H9 (cell line): ENCODE measurements around the gene FLRT2. TPM values are rescaled to one million over a fixed set of nuclear protein-coding genes. Genes with fewer than 3 reads are reported as not detected.

ENCODE experiments used
- DNase-seq: peaks from one replicate; pipeline ENCODE4 v3.0.0-alpha.2; 2017
- H2AFZ ChIP-seq: one replicate; pipeline ENCODE4 v1.6.1; 2013; ENCODE audit warnings: mild to moderate bottlenecking, low read length, control low read depth, moderate library complexity
- H2AK5ac ChIP-seq: 2 replicates; pipeline ENCODE4 v1.6.1; 2013; ENCODE audit warnings: low read length, control low read depth, mixed read lengths; ENCODE audit not compliant: insufficient read length
- H2BK120ac ChIP-seq: one replicate; pipeline ENCODE4 v1.6.1; 2013; ENCODE audit warnings: low read depth, mild to moderate bottlenecking, low read length, control low read depth, inconsistent platforms; ENCODE audit not compliant: poor library complexity, severe bottlenecking
- H2BK12ac ChIP-seq: 2 replicates; pipeline ENCODE4 v1.6.1; 2013; ENCODE audit warnings: low read length, control low read depth, mixed read lengths, low read depth; ENCODE audit not compliant: insufficient read length
- H2BK15ac ChIP-seq: 2 replicates; pipeline ENCODE4 v1.6.1; 2013; ENCODE audit warnings: low read depth, low read length, control low read depth
- H2BK20ac ChIP-seq: one replicate; pipeline ENCODE4 v1.6.1; 2013; ENCODE audit warnings: low read depth, mild to moderate bottlenecking, low read length, control low read depth, inconsistent platforms; ENCODE audit not compliant: poor library complexity, severe bottlenecking
- H2BK5ac ChIP-seq: 2 replicates; pipeline ENCODE4 v1.6.1; 2013; ENCODE audit warnings: low read length, control low read depth, mixed read lengths; ENCODE audit not compliant: insufficient read length
- H3K14ac ChIP-seq: 2 replicates; pipeline ENCODE4 v1.6.1; 2013; ENCODE audit warnings: low read length, control low read depth; ENCODE audit not compliant: insufficient read depth
- H3K18ac ChIP-seq: 2 replicates; pipeline ENCODE4 v1.6.1; 2013; ENCODE audit warnings: low read depth, mild to moderate bottlenecking, mixed read lengths, low read length, control low read depth; ENCODE audit not compliant: insufficient read length
- H3K23ac ChIP-seq: 2 replicates; pipeline ENCODE4 v1.6.1; 2013; ENCODE audit warnings: low read length, control low read depth, mixed read lengths, low read depth; ENCODE audit not compliant: insufficient read length
- H3K23me2 ChIP-seq: 2 replicates; pipeline ENCODE4 v1.6.1; 2013; ENCODE audit warnings: low read depth, mild to moderate bottlenecking, mixed read lengths, low read length, control low read depth; ENCODE audit not compliant: insufficient read length, poor library complexity, severe bottlenecking
- H3K27ac ChIP-seq: 2 replicates; pipeline ENCODE4 v1.5.1; 2013; ENCODE audit warnings: low read length, control low read depth, mixed read lengths, low read depth; ENCODE audit not compliant: insufficient read length
- H3K27me3 ChIP-seq: 2 replicates; pipeline ENCODE4 v1.6.1; 2013; ENCODE audit warnings: low read length, control low read depth, inconsistent platforms; ENCODE audit not compliant: insufficient read depth
- H3K4ac ChIP-seq: 2 replicates; pipeline ENCODE4 v1.6.1; 2013; ENCODE audit warnings: low read depth, mild to moderate bottlenecking, control low read depth, inconsistent platforms, low read length, moderate library complexity
- H3K4me1 ChIP-seq: 2 replicates; pipeline ENCODE4 v1.6.1; 2013; ENCODE audit warnings: low read length, control low read depth, inconsistent platforms; ENCODE audit not compliant: insufficient read depth
- H3K4me2 ChIP-seq: 2 replicates; pipeline ENCODE4 v1.6.1; 2013; ENCODE audit warnings: low read length, control low read depth, mixed read lengths; ENCODE audit not compliant: insufficient read length, insufficient read depth
- H3K56ac ChIP-seq: 2 replicates; pipeline ENCODE4 v1.6.1; 2013; ENCODE audit warnings: low read depth, mild to moderate bottlenecking, mixed read lengths, low read length, control low read depth; ENCODE audit not compliant: insufficient read length
- H3K79me1 ChIP-seq: 2 replicates; pipeline ENCODE4 v1.6.1; 2013; ENCODE audit warnings: low read depth, mild to moderate bottlenecking, moderate library complexity, low read length, control low read depth, inconsistent platforms; ENCODE audit not compliant: insufficient read depth, poor library complexity, severe bottlenecking
- H3K79me2 ChIP-seq: 2 replicates; pipeline ENCODE4 v1.6.1; 2013; ENCODE audit warnings: low read length, control low read depth, inconsistent platforms; ENCODE audit not compliant: insufficient read depth
- H3K9ac ChIP-seq: 2 replicates; pipeline ENCODE4 v1.6.1; 2013; ENCODE audit warnings: low read length, control low read depth, mixed read lengths; ENCODE audit not compliant: insufficient read length; ENCODE audit errors: extremely low read depth
- H3K9me3 ChIP-seq: one replicate; pipeline ENCODE4 v1.6.1; 2013; ENCODE audit warnings: low read depth, low read length, inconsistent platforms; ENCODE audit not compliant: control insufficient read depth
- H3T11ph ChIP-seq: one replicate; pipeline ENCODE4 v1.6.1; 2013; ENCODE audit warnings: mild to moderate bottlenecking, low read length, control low read depth, inconsistent platforms
- H4K20me1 ChIP-seq: one replicate; pipeline ENCODE4 v1.6.1; 2013; ENCODE audit not compliant: control insufficient read depth, insufficient read length, insufficient read depth
- H4K5ac ChIP-seq: 2 replicates; pipeline ENCODE4 v1.6.1; 2013; ENCODE audit warnings: low read depth, mild to moderate bottlenecking, mixed read lengths, low read length, control low read depth; ENCODE audit not compliant: insufficient read length
- H4K8ac ChIP-seq: replicated peaks from 2 replicates; pipeline ENCODE4 v1.6.1; 2013; ENCODE audit warnings: low read length, control low read depth, mixed read lengths, low read depth; ENCODE audit not compliant: insufficient read length
- H4K91ac ChIP-seq: 2 replicates; pipeline ENCODE4 v1.6.1; 2013; ENCODE audit warnings: low read depth, mild to moderate bottlenecking, moderate library complexity, mixed read lengths, low read length, control low read depth; ENCODE audit not compliant: insufficient read length
- H3K27ac Mint-ChIP-seq, 3 experiments: 2 replicates in 2 of 3; 3 replicates in 1 of 3; pipeline ENCODE4 v1.8.0; 2020 to 2021; ENCODE audit warnings: mixed read lengths in 3 of 3, mild to moderate bottlenecking in 1 of 3, moderate library complexity in 1 of 3
- H3K27me3 Mint-ChIP-seq: 2 replicates; pipeline ENCODE4 v1.8.0; 2021; ENCODE audit warnings: low read depth, mild to moderate bottlenecking, moderate library complexity, mixed read lengths
- H3K36me3 Mint-ChIP-seq, 3 experiments: 2 replicates in 2 of 3; 3 replicates in 1 of 3; pipeline ENCODE4 v1.8.0; 2020 to 2021; ENCODE audit warnings: low read depth in 3 of 3, mixed read lengths in 3 of 3; ENCODE audit not compliant: insufficient read depth in 1 of 3
- H3K4me1 Mint-ChIP-seq, 2 experiments: 2 replicates each; pipeline ENCODE4 v1.8.0; 2020; ENCODE audit warnings: mixed read lengths in 2 of 2
- H3K4me3 Mint-ChIP-seq, 2 experiments: 2 replicates in 1 of 2; 3 replicates in 1 of 2; pipeline ENCODE4 v1.8.0; 2020 to 2021; ENCODE audit warnings: mild to moderate bottlenecking in 2 of 2, mixed read lengths in 2 of 2, moderate library complexity in 1 of 2
- H3K9me3 Mint-ChIP-seq, 2 experiments: 2 replicates in 1 of 2; 3 replicates in 1 of 2; pipeline ENCODE4 v1.8.0; 2020; ENCODE audit warnings: mild to moderate bottlenecking in 2 of 2, mixed read lengths in 2 of 2, moderate library complexity in 1 of 2
- CTCF ChIP-seq: fragments of 200-600 bp; sonication (generic); conservative IDR thresholded peaks from 3 replicates; pipeline ENCODE4 v1.8.0; 2021; ENCODE audit warnings: antibody characterized with exemption, mild to moderate bottlenecking
- WGBS: extraction: QIAGEN DNeasy Blood & Tissue Kit; methylation state at CpG from one replicate; pipeline ENCODE4 v1.1.7; 2013; ENCODE audit warnings: missing lambda C conversion rate, low lambda C conversion rate, mixed read lengths; ENCODE audit not compliant: insufficient read length; ENCODE audit errors: extremely low coverage; 5-methylcytosine and 5-hydroxymethylcytosine counted together
- total RNA-seq: library from RNA; stranded (reverse); gene quantifications from 2 replicates; pipeline ENCODE4 v1.2.1, GENCODE V29; 2021

Gene FLRT2
- total RNA-seq, 1 experiment from 2014 or later, result 3.3 TPM

- no peak overlapping the region for H3K4me3 Mint-ChIP-seq
- H2BK12ac ChIP-seq, result no peak overlapping the region
- H3K36me3 Mint-ChIP-seq, result no peaks in the 10 kb centered on the region
- no peak overlapping the region for H3K23ac ChIP-seq
- WGBS, result no CpG with 5 or more reads among the region's 5 CpGs
- H3K56ac ChIP-seq, result no peak overlapping the region
- H3K79me1 ChIP-seq, result no peaks in the 10 kb centered on the region
- H3K9ac ChIP-seq, result no peak overlapping the region
- H3K27me3 ChIP-seq, result no peaks in the 10 kb centered on the region
- H3K27me3 Mint-ChIP-seq, result no peaks in the 10 kb centered on the region
- H3K18ac ChIP-seq, result no peak overlapping the region
- H3K4me2 ChIP-seq, result no peak overlapping the region
- H3K14ac ChIP-seq, result no peak overlapping the region
- no peak overlapping the region for H3T11ph ChIP-seq
- no peaks in the 10 kb centered on the region for H3K9me3 Mint-ChIP-seq
- no peaks in the 10 kb centered on the region for H3K79me2 ChIP-seq
- no peaks in the 10 kb centered on the region for H3K9me3 ChIP-seq
- H2BK120ac ChIP-seq, result no peak overlapping the region
- H2AFZ ChIP-seq, result no peak overlapping the region
- TF ChIP-seq CTCF, result no peak
- H4K5ac ChIP-seq, result no peak overlapping the region
- no peaks in the 10 kb centered on the region for H3K23me2 ChIP-seq
- DNase-seq, result no peak
- no peak overlapping the region for H2BK5ac ChIP-seq
- H3K4me1 ChIP-seq, result no peaks in the 10 kb centered on the region; the same call in 1 of the 2 replicates
- no peak overlapping the region for H2BK15ac ChIP-seq
- H4K91ac ChIP-seq, result no peak overlapping the region
- peaks cover 15 to 19% of the 10 kb centered on the region in 2 experiments for H3K4me1 Mint-ChIP-seq
- H3K27ac ChIP-seq, result no peak overlapping the region
- no peak overlapping the region for H2BK20ac ChIP-seq
- no peak overlapping the region for H2AK5ac ChIP-seq
- H3K27ac Mint-ChIP-seq, result no peak overlapping the region; a peak in 1 of 7 replicates
- no peak overlapping the region for H3K4ac ChIP-seq
- H4K8ac ChIP-seq, result no peak overlapping the region
- H4K20me1 ChIP-seq, result no peaks in the 10 kb centered on the region
These were observed 53.4 kb downstream of the FLRT2 start for GRCh38 chr14:85583380-85583779.
